Astrocyte of the spinal cord (primary cell): Measurements from ENCODE around the gene ABCG2.
A peak's percentile ranks its signal among the peaks of the same experiment; 100 is the strongest.

Experiments
- DNase-seq: peaks from one replicate; pipeline ENCODE4 v3.0.0; 2011; ENCODE audit warnings: low read depth, low spot score
- H3K4me3 ChIP-seq: 2 replicates; pipeline ENCODE4 v1.5.1; 2011; ENCODE audit warnings: low read depth, mild to moderate bottlenecking, low read length, moderate library complexity
- in situ Hi-C: cut with HindIII; loops from 2 replicates; pipeline ENCODE4 v1.10.0; 2017; ENCODE audit warnings: low sequenced_read_pairs
- TF ChIP-seq, protein P1 (sequence below): IDR thresholded peaks from 2 replicates; pipeline ENCODE4 v1.5.1; 2012; ENCODE audit warnings: low read depth, mild to moderate bottlenecking, low read length, inconsistent platforms

Gene ABCG2

DNA sequence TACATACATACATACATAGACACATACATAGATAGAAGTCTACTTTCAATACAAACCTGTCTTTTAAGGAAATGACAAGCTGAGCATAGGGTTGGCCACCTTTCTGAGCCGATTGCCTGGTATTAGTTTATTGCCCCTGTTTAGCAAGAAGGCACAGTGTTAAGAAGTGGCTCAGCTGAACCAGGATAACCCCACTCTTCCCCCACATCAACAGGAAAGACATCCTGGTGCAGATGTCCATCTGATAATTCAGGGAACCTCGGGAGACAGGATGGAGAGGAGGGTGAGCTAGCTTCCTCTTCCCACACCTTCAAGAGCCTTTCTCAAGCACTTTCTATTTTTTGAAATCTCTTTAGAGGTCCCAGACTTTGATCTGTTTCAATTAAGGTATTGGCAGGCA lies 98.7 kb downstream of the ABCG2 start:
- in situ Hi-C loops, result no loop called here
- TF ChIP-seq, protein P1, sequence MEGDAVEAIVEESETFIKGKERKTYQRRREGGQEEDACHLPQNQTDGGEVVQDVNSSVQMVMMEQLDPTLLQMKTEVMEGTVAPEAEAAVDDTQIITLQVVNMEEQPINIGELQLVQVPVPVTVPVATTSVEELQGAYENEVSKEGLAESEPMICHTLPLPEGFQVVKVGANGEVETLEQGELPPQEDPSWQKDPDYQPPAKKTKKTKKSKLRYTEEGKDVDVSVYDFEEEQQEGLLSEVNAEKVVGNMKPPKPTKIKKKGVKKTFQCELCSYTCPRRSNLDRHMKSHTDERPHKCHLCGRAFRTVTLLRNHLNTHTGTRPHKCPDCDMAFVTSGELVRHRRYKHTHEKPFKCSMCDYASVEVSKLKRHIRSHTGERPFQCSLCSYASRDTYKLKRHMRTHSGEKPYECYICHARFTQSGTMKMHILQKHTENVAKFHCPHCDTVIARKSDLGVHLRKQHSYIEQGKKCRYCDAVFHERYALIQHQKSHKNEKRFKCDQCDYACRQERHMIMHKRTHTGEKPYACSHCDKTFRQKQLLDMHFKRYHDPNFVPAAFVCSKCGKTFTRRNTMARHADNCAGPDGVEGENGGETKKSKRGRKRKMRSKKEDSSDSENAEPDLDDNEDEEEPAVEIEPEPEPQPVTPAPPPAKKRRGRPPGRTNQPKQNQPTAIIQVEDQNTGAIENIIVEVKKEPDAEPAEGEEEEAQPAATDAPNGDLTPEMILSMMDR, result no peak
- H3K4me3 ChIP-seq, result no peak overlapping the region

DNA sequence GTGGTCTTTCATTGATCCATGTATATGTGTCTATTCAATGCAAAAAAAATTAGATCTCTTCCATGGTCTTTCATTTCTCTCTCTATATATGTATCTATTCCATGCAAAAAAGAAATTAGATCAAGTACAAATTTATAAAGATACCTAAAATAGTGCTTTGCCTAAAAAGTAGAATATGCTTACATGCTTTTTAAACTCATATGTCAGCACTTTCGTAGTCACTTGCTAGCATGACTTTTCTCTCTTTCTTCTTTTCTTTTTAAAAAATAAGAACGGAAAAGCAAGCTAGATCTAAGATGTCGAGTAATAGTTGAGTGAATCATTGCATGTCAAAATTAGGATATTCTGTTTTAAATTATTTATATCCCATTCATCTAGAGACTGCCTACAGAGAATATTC lies 100.1 kb downstream of the ABCG2 start:
- DNase-seq, result no peak
- TF ChIP-seq, protein P1, result no peak
- in situ Hi-C loops, result no loop called here
- no peak overlapping the region for H3K4me3 ChIP-seq

More for the DNA sequence above, 98.7 kb downstream of the ABCG2 start:
- no peak for DNase-seq

DNA sequence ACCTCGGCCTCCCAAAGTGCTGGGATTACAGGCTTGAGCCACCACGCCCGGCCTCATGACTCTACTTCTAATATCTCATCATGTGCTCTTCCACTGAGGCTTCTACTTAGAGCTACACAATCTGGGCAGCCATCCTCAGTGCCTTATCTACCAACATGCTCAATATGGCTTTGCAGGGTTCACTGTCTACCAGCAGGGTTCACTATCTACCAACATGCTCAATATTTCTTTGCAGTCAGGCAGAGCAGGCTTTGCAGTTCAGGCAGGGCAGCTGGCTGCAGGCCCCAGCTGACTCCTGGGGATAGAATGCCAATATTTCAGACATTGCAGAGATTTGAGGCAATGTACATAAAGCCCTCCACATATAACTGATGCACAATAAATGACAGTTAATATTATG lies 103.5 kb downstream of the ABCG2 start:
- in situ Hi-C loops, result no loop called here
- TF ChIP-seq, protein P1, result peak; percentile 71
- peak; percentile 59 for DNase-seq
- no peak overlapping the region for H3K4me3 ChIP-seq

DNA sequence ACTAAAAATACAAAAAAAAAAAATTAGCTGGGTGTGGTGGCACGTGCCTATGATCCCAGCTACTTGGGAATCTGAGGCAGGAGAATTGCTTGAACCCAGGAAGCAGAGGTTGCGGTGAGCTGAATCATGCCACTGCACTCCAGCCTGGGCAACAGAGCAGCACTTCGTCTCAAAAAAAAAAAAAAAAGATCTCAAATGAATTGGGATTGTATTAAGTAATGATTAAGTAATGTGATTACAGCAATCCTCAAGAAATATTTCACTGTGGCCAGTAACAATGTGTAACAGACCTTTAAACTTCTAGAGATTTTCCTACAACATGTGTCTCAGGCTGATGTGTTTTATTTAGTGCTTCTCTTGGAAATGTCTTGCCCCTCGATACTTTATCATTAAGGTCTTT lies 104.2 kb downstream of the ABCG2 start:
- H3K4me3 ChIP-seq, result no peak overlapping the region
- DNase-seq, result no peak
- TF ChIP-seq, protein P1, result no peak
- in situ Hi-C loops, result no loop called here

DNA sequence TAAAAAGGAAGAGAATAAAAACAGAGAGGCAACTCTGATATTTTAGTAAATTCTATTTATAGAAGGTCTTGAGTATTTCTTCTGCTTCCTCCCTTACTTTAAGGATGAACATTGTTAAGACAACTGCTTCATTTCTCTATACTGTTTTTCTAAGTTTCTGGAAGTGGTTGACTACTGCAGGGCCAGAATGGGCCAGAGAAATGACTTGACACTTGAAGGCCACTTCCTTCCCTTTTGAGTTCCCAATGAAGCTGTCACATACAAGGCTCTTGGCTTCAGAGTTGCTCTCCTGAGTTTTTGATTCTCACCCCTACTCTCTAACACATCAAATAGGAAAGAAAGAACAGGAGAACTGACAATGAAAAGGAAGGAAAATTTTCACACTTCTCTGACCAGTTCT lies 113.4 kb downstream of the ABCG2 start:
- TF ChIP-seq, protein P1, result no peak
- in situ Hi-C loops, result no loop called here
- no peak for DNase-seq
- no peak overlapping the region for H3K4me3 ChIP-seq

DNA sequence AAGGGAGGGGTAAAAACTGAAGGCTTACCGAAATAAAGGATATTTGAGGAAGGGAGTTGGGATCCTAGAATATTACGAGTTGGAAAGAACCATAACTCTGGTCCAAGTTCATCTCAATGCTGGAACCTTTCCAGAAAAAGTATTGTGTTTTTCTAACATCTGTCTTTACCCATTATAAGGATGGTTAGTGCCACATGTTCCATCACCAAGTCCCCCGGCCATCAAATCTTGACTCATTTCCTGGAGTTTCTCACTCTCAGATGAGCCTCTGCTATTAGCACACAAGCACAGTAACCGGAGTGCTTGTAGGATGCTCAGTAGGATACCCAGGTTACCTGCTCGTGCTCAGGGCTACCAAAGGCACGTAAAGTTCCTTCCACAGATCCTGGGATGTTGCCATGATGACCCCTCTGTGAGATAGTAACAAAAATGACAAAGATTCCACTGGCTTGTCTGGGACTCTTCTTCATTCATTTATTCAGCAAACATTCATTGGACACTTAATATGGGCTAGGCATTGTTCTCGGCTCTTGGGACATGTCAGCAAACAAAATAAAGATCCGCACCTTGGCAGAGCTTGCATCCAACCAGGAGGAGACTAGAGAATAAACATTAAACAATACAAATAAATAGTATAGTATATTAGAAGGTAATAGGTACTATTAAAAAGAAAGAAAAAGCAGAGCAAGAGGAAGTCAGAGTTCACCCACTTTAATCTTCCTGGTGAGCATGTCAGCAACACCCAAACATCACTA lies 114.7 kb downstream of the ABCG2 start:
- no peak for DNase-seq
- TF ChIP-seq, protein P1, result no peak
- in situ Hi-C loops, result no loop called here
- no peak overlapping the region for H3K4me3 ChIP-seq

DNA sequence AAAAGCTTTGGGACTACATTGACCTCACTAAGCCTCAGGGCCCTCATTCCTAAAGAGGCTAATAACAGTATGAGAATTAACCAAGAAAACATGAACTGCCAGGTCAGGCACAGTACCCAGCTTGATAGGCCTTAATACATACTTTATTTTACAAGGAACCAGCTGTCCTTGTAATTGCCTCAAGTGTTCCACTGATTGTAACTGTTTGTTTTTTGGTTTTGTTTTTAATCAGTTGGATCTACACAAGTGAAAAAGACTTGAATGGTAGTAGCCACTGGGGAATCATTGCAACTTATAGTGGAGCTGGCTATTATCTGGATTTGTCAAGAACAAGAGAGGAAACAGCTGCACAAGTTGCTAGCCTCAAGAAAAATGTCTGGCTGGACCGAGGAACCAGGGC lies 115.4 kb downstream of the ABCG2 start:
- no peak for DNase-seq
- H3K4me3 ChIP-seq, result no peak overlapping the region
- TF ChIP-seq, protein P1, result no peak
- in situ Hi-C loops, result no loop called here
